ENCODE measurements around the gene DCAF17.
"Not testable (repeated sequence)": the region's sequence is repeated elsewhere in the genome, so short reads cannot be mapped to it uniquely, and the experiment has no call there.

Gene DCAF17

DNA sequence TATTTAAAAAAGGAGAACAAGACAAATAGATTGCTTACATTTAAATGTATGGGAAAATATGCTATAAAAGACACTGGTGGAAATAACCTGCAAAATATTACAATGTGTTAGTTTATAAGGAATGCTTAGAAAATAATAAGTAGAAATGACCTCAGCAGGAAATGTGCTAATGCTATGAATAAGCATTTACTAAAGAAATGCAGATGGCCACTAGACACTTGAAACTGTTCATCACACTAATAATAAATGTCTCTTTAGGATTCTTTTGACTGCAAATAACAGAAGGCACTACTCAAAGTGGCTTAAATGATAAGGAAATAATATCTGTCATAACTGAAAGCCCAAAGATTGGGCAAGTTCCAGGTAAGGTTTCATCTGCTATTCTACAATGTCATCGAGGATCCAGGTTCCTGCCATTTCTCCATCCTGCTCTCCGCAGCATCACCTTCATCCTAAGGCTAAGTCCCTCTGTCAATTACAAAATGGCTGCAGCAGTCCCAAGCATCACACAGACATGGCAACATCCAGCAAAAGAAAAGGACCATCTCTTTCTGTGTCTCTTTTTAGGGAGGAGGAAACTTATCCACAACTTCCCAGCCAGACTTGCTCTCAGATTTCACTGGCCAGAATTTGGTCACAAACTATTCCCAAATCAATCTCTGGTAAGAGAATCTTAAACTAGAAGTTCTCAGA lies 22.1 kb upstream of the DCAF17 start:
- DNase-seq: no peak

DNA sequence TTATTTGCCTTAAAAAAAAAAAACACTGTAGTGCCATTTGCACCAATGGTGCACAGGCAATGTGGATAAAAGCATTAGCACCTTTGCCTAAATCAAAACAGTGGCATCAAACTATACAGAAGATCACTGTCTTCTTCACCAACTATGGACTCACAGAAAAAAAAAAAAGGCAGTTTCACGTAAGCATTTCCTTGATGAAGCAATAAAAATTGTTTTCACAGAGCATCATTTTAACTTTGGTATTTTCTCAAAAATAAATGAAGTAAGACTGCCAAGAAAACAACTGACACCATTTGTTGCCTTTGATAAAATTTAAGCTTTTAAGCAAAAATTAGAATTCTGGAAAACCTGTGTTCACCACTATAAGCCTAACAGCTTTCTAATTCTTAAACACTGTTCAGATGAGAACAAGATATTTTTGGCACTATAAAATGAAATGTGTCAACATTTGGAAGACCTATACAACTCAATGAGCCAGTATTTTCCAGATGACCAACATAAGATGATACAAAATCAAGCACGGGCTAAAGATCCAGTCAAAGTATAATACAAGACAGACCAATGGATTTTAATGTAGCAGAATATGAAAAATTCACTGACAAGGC lies 21.4 kb upstream of the DCAF17 start:
- DNase-seq: no peak

DNA sequence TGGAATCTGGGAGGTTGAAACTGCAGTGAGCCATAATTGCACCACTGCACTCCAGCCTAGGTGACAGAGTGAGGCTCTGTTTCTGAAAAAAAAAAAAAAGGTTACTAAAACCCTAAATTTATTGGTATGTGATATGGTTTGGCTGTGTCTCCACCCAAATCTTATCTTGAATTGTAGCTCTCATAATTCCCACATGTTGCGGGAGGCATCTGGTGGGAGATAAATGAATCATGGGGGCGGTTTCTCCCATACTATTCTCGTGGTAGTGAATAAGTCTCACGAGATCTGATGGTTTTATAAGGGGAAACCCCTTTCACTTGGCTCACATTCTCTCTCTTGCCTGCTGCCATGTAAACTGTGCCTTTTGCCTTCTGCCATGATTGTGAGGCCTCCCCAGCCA lies 19.4 kb upstream of the DCAF17 start:
- DNase-seq: not testable (repeated sequence)

DNA sequence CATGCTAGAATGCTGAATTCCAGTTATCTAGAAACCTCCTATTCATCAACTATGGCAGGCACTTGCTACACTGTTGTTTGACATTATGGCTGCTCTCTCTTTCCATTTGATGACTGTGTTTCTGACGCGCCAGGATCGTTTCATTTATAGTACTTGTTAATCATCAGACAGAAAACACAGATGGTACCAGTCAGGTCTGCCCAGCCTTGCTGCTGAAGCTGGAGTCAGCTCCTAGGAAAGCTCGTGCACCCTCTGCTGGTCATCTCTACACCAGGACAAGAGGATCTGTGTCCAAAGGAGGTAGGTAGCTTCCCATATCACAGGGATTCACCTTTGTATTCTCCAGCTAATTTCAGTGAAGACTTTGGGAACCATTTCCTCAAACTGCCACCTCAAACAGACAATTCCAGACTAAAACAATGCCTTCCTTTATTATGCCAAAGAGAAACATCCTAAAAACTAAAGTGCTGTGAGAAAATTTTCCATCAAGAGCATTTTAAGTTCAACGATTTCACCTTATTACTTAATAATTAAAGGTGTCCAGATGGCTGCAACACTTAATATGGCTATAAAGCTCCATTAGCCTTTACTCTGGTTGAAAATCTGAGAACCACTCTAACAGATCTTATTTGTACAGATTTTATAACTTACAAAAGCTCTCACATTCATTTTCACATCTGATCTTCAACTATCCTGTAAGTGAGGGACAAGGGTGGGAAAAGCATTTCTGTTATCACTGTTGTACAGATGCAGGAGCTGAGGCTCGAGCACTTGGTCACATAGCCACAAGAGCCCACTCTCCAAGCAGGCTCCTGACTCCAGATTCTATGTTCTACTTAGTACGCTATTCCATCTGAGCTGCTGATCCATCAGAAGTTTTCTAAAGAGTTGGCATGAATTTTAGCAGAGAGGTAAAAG lies 17.8 kb upstream of the DCAF17 start:
- peak; percentile 87 for DNase-seq

DNA sequence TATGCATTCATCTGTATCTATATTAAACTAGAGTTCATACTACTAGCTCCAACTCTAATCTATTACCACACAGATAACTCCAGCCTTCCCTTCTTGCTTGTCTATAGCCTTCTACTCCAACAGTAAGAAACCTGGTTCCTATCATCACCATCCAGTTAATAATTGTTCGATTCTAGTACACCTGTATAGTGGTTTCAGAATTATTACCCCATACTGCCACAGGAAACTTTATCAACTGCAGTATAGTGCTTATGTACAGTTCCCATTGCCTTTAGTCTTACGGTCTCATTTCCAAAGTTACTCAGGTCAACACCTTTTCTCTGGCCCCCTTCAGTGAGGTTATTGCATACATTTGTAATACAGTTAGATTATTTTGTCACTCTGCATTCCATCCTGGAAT lies 14.7 kb upstream of the DCAF17 start:
- no peak for DNase-seq

DNA sequence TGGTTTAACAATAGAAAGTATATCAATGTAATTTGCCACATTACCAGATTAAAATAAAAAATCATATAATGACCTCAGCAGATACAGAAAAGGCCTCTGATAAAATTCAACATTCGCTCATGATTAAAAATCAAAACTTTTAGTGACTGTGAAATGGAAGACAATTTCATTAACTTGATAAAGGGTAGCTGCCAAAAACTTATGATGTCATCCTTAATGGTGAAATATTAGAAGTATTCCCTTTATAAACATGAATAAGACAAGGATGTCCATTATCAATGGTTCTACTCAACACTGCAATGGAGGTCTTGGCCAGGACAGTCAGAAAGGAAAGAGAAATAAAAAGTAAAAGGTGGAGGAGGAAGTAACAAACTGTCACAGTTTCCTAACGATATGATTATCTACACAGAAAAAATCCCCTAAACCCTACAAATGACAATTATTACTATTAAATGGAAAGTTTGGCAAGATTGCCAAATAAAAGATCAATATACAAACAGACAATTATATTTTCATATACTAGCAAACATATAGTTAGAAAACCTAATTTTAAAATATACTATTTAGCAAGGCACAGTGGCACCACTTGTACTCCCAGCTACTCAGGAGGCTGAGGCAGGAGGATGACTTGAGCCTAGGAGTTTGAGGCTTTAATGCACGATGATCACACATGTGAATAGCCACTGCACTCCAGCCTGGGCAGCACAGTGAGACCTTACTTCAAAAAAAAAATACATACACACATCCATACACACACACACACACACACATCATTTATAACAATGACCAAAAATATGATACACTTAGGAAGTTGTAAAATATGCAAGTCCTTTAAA lies 13.1 kb upstream of the DCAF17 start:
- DNase-seq: peak; percentile 27

DNA sequence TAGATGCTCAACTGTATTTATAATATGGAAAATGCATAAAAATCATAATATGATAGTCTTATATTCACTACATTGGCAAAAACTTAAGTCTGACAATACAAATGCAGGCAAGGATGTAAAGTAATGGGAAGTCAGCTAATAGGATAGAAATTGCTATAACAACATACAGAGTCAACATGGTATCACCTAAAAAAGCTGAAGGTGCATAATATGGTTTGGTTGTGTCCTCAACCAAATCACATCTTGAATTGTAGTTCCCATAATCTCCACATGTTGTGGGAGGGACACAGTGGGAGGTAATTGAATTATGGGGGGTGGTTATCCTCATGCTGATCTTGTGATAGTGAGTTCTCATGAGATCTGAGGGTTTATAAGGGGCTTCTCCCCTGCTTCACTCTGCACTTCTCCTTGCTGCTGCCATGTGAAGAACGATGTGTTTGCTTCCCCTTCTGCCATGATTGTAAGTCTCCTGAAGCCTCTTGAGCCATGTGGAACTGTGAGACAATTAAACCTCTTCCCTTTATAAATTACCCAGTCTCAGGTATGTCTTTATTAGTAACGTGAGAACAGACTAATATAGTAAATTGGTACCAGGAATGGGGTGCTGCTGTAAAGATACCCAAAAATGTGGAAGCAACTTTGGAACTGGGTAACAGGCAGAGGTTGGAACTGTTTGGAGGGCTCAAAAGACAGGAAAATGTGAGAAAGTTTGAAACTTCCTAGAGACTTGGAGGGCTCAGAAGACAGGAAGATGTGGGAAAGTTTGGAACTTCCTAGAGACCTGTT lies 11.1 kb upstream of the DCAF17 start:
- DNase-seq: not testable (repeated sequence)

DNA sequence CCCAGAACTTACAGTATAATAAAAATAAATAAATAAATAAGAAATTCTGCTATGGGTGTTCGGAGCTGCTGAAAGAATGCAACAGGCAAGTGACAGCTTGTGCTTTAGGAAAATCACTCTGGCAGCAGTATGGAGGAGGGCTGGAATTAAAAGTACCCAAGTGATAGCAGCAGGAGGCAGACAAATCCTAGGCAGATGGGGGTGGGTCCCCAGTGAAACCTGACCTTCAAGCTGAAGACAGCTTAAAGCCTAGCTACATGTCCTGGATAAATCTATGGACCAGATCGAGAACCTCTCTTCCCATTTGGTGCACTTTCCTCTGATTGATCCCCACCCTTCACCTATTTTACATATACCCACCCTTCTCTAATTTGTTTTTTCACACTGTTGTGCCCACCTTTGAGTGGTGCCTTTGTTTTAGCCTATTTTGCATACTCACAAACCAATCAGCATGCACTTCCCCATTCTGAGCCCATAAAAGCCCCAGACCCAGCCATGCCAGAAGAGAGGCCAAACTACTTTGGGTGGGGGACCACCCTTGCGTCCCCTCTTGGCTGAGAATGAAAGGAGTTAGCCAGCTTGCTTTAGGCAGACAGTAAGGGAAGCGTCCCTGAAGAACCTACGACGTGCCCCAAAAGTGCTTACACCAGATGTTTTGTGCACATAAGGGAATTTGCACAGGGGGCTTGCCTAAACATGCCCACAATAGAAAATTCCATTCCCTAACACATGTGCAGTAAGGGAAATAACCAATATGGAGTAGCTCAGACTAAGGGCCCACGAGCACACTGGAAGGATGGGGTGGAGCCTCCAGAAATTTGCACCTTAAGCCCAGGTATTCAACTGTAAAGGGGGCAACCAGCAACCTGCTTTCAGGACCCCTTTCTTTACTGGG lies 3.3 kb upstream of the DCAF17 start:
- no peak for DNase-seq

DNA sequence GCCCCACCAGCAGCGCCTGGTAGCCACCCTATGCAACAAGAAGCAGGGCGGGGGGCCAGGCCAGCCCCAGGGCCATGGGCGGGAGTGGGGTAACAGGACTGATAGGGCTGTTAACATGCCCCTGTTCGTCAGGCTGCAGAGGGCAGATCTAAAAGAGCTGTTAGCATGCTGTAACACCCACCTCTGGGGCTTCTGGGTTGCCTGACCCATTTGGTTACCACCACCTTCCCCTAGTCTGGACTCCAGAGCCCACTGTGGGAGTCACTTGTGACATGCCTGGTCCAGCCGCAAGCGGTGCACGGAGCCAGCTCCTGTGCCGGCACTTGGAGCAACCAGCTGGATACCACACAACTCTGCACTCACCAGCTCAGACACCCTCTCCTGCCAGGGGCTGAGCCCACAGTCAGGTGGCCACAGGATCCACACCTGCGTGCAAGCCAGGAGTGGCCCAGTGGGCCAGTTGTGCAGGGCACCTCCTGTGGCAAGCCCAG lies 2.3 kb upstream of the DCAF17 start:
- DNase-seq: no peak

DNA sequence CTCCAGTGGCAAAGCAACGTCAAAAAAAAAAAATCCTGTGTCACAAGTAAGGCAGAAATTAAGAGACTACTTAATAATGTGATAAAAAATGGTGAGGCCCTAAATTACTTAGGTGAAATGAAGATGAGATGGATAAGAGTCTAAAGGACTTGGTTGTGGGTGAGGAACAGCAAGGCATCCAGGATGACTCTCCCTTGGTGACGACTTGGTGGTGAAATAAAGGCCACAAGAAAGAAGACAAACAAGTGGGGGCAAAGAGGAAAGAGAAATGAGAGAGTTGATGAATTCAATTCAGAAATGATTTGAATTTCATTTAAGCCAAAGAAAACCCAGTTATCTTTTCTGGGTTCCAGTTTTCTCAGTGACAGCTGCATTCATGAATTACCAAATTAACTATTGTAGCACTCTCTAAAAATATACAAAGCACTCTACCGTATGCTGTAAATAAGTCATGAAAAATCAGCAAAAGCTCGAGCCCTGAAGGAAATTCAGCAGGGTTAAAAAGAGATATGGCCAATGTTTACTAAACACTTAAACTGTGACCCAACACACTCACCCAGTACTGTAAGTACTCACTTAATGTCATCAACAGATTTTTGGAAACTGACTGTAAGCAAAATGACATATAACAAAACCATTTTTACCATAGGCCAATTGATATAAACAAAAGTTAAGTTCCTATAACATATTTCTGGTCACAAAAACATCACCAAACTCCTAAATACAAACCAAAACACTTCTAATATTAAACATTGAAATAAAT lies 1.6 kb upstream of the DCAF17 start:
- DNase-seq: peak; percentile 16

DNA sequence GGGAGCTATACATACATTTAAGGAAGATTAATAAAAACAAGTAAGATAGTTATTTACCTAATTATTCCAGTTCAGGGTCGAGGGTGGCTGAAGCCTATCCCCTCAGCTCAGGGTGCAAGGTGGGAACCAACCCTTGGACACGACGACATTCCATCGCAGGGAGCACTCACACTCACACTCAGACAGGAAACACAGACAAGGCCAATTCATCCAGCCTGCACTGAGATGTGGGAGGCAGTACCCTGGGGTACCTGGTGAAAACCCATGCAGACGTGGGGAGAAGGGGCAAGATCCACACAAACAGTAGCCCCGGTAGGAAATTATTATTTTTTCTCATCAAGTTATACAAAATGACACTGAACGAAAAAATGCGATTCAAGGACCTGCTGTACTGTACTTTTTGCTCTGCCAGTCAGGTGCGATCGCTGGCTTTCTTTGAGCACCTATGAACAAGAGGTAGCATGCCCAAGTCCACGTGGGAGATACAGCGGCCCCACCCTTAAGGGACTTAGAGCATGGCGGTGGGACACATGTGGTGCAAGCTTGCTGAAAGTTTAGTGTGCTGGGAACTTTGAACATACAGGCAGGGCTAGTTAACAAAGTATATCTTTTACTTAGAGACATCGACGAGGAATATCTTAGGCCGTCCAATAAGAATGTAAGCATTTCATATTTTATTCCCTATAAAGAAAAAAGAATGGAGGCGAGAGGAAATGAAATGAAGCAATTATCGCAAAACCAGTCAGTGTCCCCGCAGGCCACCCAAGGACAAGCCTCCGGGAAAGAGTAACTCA lies 860 bp upstream of the DCAF17 start:
- DNase-seq: peak; percentile 65

DNA sequence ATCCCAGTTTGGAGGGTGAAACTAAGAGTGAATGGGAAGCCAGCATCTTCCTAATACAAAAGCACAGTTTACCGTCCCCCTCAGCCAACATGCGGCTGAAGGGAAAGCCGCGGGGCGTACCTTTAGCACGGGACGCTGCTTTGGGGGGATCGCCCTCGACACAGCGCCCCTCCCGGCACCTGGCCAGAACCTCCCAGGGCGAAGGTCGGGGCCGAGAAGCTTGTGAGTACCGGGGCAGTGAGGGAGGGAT lies 338 bp upstream of the DCAF17 start, which contains the start of gene METTL8:
Gene METTL8, minus strand, starts transcription at position 228 of the 250 bp plus-strand sequence. CDS start 41,805 bp downstream, outside the sequence.
- DNase-seq: no peak

DNA sequence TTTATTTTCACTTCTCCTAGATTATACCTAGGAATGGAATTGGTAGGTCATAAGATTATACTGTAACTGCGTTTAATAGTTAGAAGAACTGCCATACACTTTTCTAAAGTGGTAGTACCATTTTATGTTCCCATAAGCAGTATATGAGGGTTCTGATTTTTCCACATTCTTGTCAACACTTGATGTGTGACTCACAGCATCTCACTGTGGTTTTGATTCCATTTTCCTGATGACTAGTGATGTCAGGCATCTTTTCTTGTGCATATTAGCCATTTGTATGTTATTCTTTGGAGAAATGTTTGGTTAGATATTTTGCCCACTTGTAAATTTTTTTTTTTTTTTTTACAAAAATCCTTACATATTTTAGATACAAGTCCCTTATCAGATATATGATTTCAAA lies 2.3 kb downstream of the DCAF17 start:
- peak; percentile 30 for DNase-seq

DNA sequence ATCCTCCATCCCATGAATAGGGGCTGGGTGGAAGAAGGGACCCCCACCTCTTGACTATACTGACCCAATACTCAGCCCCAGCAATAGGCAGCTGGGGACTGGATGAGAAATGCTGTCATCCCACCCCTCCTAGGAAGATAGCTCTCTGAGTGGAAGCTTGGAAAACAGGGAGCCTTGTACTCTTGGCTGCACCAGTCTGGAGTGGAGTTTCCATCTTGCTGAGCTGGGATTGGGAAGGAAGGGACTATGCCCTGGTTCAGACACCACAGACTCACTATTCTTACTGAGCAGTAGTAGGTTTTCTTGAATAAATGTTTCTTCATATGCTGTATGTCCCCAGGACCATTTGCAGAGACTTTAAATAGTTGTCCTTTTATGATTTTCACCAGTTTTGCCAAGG lies 7.4 kb downstream of the DCAF17 start:
- DNase-seq: no peak

DNA sequence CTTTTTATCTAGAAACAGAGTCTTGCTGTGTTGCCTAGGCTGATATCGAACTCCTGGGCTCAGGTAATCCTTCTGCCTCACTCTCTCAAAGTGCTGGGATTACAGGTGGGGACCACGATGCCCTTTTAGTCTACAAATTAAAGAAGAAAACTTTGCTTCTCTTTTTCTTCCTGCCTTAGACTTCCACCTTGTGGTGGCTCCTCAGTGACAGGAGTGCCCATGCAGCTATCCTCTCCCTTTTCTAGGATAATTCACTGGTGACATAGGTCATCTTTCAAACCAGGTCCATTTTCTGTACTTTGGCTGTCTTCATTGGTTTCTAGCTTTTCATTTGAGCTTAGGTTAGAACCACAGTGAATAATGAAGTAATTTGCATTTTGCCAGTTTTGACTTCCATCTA lies 13.6 kb downstream of the DCAF17 start:
- DNase-seq: peak; percentile 4

DNA sequence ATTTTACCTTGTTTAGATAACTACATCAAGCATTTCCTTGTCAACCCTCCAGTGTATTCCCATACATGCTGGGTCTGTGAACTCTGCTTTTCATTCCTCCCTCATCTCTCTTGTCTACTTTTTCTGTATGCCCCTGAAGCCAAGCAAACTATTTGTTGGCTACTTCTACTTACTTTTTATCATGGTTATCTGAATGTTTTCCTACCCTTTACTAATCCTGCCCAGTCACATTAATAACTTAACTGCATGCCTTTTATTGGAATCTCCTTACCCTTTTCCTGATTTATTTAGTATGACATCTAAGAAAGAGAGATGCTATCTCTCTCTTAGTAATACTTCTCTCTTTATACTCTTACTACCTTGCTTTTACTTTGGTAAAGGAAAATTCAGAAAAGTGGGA lies 17.0 kb downstream of the DCAF17 start:
- no peak for DNase-seq

DNA sequence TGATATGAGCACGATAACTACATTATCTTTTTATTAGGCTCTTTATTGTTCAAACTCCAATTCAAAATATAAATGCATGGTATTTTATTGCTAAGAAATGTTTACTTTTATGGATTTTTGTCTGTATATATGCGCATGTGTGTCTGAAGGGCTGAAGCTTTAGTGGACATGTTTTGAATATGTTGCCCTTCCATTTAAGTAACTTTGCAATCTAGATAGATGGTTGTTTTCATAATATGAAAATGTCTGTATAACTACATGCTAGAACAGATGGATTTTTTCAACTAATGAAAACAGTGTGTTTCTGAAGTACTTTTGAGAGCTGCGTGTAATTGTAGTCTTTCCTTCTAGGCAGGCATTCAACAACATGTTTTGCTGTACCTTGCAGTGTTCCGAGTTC lies 18.7 kb downstream of the DCAF17 start:
- DNase-seq: no peak

DNA sequence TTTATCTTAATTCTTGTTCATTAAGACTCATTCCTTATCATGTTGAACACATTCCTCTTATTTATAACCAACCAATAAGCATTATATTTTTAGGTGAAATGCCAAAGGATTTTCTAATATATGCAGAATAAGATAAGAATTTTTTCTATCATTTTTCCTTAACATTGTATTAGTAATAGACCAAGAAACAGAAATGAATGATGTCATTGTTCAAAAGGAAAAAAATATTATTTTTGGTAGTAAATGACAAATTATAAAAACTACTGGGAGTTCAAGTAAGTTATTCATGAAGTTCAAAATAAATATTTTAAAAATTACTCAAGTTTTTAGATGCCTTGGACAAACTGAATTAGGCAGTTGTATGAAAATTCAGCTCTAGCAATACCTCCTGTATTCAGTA lies 25.5 kb downstream of the DCAF17 start:
- DNase-seq: no peak

DNA sequence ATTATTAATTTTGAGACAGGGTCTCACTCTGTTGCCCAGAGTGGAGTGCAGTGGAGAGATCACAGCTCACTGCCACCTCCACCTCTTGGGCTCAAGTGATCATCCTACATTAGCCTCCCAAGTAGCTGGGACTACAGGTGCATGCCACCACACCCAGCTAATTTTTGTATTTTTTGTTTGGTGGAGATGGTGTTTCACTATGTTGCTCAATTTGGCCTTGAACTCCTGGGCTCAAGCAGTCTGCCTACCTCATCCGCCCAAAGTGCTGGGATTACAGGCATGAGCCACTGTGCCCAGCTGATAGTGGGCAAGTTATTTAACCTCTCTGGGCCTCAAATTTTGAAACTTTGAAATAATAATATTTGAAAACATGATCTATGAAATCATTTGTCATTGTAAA lies 26.5 kb downstream of the DCAF17 start:
- no peak for DNase-seq

All from activated CD4-positive, alpha-beta T cell treated with anti-CD3 and anti-CD28 coated beads, Interleukin-2, Interleukin-6, amounts not matched to agents 100 ng/mL and 50 ng/mL, durations not matched to agents 16 hours and 8 hours (primary cell).